GDM1 (cell line): Measurements from ENCODE around the gene MMP17.

Source experiments
- DNase-seq: peaks from one replicate; lab custom pipeline; 2025; lab: John Stamatoyannopoulos, UW

Gene MMP17

GRCh38 chr12:131850856-131851559 is 22.8 kb downstream of the MMP17 start:
- DNase-seq = no peak

DNA sequence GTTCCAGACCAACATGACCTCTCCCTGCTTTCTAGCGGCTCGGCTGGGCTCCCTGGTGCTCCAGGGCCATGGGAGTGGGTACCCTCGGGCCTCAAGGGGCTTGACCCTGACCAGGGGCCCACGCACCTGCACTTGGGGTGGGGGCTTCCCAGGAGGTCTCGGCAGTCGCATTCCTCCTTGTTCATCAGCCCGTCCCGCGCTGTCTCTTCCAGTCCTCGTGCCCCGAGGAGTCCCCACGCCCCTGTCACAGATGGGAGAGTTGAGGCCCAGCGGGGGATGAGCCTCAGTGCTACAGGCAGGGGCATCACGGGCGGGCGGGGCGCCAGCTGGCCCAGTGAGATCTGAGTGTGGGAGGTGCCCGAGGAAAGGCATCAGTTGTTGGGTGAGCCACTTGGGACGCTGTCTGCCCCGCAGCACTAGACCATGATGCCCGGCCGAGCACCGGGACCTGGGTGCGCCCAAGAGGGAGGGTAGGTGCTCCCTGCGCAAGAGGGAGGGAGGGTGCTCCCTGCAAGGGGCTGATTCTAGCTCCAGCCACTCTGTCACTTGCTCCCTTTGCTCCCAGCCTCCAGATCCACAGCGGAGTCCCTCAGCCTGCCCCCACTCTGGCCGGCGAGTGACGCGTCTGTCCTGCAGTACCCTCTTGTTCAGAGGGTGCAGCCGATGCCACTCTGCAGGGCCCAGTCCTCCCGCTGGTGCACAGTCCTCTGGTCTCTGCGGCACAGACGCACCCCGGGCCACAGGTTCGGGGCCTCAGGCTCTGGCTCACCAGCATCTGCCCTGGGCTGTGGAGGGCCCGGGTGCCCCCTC is 23.8 kb downstream of the MMP17 start:
- DNase-seq = no peak

GRCh38 chr12:131852551-131853299 is 24.5 kb downstream of the MMP17 start:
- no peak for DNase-seq

GRCh38 chr12:131853832-131854797 is 25.9 kb downstream of the MMP17 start:
- DNase-seq = no peak

GRCh38 chr12:131854861-131855476 is 26.8 kb downstream of the MMP17 start:
- no peak for DNase-seq

GRCh38 chr12:131855521-131856142 is 27.4 kb downstream of the MMP17 start:
- DNase-seq = no peak

DNA sequence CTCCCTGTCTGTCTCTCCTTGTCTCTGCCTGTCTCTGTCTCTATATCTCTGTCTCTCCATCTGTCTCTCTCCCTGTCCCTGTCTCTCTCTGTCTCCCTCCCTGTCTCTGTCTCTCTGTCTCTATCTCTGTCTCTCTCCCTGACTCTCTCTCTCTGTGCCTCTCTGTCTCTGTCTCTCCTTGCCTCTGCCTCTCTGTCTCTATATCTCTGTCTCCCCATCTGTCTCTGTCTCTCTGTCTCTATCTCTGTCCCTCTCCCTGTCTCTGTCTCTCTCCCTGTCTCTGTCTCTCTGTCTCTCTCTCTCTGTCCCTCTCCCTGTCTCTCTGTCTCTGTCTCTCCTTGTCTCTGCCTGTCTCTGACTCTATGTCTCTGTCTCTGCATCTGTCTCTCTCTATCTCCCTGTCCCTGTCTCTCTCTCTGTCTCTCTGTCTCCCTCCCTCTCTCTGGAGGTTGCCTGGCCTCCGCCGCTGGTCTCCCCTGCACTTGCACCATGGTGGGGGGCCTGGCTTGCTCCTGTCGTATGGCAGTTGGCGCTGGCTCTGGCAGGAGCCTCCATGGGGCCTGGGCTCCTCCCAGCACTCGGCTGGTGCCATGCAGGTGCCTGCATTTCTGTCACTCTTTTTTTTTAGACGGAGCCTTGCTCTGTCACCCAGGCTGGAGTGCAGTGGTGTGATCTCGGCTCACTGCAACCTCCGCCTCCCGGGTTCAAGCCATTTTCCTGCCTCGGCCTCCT is 28.3 kb downstream of the MMP17 start:
- no peak for DNase-seq

DNA sequence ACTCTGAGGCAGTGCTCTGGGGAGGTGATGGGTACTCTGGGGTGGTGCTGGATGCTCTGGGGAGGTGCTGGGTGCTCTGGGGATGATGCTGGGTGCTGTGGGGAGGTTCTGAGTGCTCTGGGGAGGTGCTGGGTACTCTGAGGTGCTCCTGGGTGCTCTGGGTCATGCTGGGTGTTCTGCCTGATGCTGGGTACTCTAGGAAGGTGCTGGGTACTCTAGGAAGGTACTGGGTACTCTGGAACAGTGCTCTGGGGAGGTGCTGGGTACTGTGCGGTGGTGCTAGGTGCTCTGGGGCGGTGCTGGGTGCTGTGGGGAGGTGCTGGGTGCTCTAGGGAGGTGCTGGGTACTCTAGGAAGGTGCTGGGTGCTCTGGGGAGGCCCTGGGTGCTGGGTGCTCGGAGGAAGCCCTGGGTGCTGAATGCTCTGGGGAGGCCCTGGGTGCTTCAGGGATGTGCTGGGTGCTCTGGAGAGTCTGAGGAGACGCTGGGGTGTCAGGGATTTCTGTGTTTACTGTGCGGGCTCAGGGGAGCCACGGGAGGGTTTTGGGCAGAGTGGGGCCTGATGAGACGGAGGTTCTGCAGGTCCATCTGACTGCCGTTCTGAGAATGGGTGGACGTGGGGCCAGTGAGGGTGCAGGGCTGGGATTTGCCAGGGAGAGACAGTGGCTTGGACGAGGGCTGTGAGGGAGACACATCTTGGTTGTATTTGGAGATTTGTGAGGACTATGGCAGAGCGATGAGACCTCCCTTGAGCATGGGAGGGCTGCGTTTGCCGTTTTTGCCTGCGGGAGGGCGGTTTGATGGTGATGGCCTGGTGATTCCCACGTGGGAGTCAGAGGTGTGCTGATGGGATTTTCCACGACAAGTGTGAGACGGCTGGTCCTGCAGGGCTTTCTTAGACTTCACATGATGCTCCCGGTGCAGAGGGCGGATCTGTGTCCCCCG is 30.0 kb downstream of the MMP17 start:
- DNase-seq = no peak

- no peak for DNase-seq
Measured at GRCh38 chr12:131860472-131861260, 32.5 kb downstream of the MMP17 start.

DNA sequence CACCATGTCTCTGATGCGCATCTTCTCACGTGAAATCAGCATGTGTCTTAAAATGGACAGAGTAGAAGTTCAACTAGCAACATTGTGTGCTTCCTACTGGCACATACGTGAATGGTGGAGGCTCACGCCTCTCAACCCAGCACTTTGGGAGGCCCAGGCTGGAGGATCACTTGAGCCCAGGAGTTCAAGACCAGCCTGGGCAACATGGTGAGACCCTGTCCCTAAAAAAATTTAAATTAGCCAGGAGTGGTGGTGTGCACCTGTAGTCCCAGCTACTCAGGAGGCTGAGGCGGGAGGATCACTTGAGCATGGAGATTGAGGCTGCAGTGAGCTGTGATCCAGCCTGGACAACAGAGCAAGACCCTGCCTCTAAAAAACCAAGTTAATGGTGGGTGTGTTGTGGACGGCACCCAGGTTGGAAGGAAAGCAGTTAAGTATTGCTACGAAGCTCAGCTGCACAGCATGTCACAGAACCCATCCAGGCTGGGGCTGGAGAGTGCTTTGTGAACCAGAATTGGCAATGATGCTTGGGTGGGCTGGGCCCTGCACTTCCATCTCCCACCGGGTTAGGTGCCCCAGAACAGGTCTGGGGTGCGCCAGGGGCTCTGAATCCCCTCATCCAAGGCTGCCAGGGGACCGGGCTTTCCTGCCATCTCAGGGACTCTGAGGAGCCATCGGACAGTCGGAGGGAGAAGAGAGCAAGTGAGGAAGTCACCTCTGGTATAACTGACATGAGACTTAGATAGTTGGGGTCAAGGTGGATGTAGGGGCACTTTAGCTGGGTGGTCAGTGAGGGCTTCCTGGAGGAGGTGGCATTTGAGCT is 33.3 kb downstream of the MMP17 start:
- no peak for DNase-seq

- no peak for DNase-seq
Measured at GRCh38 chr12:131862084-131862441, 33.9 kb downstream of the MMP17 start.

DNA sequence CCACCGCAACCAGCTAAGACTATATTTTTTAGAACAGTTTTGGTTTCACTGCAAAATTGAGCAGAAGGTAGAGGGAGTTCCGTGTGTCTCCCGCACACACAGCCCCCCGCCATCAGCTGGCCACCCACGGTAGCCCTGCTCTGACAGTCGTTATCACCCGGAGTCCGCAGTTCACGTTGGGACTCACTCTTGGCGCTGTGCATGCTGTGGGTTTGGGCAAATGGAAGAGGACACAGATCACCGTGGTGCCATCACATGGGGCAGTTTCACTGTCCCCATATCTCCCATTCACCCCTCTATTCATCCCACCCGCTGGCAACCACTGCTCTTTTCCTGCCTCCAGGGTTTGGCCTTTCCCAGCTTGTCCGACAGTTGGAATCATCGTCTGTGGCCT is 34.4 kb downstream of the MMP17 start:
- DNase-seq = no peak

GRCh38 chr12:131862994-131863710 is 35.0 kb downstream of the MMP17 start:
- no peak for DNase-seq

- no peak for DNase-seq
Measured at GRCh38 chr12:131863711-131864396, 35.7 kb downstream of the MMP17 start.

DNA sequence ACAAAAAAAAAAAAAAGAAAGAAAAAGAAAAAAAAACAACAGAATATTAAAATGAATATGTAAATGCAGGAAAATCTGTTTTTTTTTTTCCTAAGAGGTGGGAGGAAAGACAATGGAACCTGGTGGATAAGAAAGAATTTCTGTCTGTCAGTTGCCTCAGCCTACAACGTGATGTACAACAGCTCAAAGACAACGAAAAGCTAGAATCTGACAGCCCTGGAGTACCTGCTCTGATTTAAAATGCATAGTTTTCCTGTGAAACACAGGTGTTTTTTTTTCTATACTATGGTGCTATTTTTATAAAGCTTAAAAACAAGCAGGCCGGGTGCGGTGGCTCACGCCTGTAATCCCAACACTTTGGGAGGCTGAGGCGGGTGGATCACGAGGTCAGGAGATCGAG is 36.3 kb downstream of the MMP17 start:
- no peak for DNase-seq
